DOHH2 (cell line): ENCODE results near the gene TAF3.

ENCODE experiments used
- EZH2phosphoT487 ChIP-seq: fragments of 200-600 bp; sonication (generic); IDR thresholded peaks from 2 replicates; pipeline ENCODE4 v1.6.1; 2017; ENCODE audit warnings: borderline replicate concordance, mild to moderate bottlenecking, antibody characterized with exemption, low read length, moderate library complexity, mixed read lengths
- TF ChIP-seq, protein P1 (sequence below): fragments of 200-600 bp; sonication (generic); IDR thresholded peaks from one replicate; pipeline ENCODE4 v1.5.1; 2014; ENCODE audit warnings: antibody characterized with exemption, mild to moderate bottlenecking, low read depth, low read length; ENCODE audit not compliant: poor library complexity, severe bottlenecking

DNA sequence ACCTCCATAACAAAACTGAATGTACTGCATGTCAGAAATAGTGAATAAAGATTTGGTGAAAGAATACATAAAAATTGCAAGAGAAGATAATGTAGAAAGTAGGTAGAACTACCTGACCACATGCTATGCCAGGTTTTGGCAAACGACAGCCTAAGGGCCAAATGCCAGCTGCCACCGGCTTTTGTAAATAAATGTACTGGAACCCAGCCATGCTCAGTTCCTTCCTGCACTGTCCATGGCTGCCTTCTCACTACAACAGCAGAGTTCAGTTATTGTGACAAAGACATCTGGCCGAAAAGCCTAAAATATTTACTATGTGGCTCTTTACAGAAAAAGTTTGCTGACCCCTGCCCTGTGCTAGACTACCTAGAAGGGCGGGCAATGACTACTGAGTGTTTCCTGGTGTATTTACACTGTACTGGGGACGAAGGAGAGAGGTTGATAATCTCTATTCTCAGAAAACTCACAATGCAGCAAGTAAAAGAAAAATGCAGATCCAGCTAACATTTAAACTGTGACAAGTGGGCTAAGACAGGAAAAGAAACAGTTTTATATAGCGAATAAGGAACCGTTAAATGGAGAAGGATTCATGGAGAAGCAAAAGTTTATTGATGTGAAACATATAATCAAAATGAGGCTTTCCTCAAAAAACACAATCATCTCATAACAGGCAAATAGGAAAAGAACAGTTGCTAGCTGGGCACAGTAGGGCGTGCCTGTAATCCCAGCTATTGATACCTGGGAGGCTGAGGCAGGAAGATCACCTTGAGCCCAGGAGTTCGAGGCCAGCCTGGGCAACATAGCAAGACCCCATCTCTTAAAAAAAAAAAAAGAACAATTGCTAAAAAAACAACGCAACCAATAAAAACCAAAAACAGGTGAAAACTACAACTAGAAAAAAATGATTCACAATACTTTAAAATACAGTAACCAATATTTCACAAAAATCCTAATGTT lies 44.2 kb upstream of the TAF3 start:
- TF ChIP-seq, protein P1, sequence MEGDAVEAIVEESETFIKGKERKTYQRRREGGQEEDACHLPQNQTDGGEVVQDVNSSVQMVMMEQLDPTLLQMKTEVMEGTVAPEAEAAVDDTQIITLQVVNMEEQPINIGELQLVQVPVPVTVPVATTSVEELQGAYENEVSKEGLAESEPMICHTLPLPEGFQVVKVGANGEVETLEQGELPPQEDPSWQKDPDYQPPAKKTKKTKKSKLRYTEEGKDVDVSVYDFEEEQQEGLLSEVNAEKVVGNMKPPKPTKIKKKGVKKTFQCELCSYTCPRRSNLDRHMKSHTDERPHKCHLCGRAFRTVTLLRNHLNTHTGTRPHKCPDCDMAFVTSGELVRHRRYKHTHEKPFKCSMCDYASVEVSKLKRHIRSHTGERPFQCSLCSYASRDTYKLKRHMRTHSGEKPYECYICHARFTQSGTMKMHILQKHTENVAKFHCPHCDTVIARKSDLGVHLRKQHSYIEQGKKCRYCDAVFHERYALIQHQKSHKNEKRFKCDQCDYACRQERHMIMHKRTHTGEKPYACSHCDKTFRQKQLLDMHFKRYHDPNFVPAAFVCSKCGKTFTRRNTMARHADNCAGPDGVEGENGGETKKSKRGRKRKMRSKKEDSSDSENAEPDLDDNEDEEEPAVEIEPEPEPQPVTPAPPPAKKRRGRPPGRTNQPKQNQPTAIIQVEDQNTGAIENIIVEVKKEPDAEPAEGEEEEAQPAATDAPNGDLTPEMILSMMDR, result no peak
- TF ChIP-seq EZH2phosphoT487, result no peak
